ENCODE measurements around the gene HNRNPUL1.

Gene HNRNPUL1

DNA sequence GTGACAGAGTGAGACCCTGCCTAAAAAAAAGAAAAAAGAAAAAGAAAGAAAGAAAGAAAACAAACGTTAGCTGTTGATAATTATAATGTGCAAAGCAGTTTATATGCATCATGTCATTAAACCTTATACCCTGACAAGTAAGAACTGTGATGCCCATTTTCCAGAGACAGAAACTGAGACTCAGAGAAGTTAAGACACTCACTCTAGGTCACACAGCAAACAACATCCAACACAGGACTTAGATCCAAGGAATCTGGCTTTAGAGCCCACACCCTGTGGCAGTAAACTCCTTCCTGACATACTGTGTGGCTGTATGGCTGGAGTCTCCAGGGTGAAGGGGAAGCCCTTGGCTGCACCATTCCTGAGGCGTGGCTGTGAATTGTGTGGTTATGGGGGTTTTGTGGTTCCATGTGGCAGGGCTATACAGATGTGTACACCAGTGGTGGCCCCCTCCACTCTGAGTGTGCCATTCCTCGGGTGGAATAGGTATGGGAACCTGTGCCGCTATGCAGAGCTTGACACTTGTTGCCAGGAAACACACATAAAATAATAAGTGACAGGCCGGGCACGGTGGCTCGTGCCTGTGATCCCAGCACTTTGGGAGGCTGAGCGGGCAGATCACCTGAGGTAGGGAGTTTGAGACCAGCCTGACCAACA lies 29.5 kb upstream of the HNRNPUL1 start:
- DNase-seq (ENCODE audit: low read depth in 2 of 2), result no peak

GRCh38 chr19:41235480-41235879 lies 28.7 kb upstream of the HNRNPUL1 start:
- DNase-seq (ENCODE audit: low read depth in 2 of 2), result no peak

DNA sequence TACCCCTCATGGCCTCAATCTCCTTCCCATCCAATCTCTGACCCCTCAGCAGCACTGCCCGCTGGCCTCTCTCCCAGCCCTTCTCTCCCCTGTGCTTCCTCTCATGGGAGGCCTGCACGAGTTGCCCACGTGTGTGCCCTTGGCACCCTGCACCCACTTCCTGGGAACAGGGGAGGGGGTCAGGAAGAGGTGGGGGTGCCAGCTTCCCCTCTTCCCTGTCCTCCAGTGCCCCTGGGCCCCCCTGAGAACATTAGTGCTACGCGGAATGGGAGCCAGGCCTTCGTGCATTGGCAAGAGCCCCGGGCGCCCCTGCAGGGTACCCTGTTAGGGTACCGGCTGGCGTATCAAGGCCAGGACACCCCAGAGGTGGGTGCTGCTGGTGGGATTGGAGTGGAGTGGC lies 25.9 kb upstream of the HNRNPUL1 start:
- no peak for DNase-seq (ENCODE audit: low read depth in 2 of 2)

DNA sequence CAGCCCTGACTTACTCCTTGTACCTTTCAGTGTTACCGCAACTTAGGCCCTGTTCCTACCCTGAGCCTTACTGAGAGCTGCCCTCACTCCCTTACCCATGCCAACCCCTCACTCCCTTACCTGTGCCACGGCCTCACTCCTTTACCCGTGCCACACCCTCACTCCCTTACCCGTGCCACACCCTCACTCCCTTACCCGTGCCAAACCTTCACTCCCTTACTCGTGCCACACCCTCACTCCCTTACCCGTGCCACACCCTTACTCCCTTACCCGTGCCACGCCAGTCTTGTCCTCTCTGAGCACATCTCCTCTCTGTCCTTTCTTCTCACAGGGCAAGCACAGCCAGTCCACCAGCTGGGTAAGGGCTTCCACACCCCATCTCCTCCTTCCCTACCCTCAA lies 24.8 kb upstream of the HNRNPUL1 start:
- no peak for DNase-seq (ENCODE audit: low read depth in 2 of 2)

DNA sequence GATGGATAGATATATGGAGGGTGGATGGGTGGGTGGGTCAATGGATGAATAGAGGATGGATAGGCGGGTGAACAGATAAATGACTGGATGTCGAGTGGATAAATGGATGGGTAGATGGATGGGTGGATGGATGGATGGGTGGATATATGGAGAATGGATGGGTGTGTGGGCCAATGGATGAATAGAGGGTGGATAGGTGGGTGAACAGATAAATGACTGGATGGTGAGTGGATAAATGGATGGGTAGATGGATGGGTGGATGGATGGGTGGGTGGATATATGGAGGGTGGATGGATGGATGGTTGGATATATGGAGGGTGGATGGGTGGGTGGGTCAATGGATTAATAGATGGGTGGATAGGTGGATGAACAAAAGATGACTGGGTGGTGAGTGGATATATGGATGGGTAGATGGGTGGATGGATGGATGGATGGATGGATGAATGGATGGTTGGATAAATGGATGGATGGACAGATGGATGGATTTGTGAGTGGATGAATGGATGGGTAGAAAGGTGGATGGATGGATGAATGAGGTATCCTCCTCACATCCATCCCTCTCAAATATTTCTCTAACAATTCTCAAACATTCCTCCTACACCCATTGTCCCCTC lies 24.1 kb upstream of the HNRNPUL1 start:
- no peak for DNase-seq (ENCODE audit: low read depth in 2 of 2)

DNA sequence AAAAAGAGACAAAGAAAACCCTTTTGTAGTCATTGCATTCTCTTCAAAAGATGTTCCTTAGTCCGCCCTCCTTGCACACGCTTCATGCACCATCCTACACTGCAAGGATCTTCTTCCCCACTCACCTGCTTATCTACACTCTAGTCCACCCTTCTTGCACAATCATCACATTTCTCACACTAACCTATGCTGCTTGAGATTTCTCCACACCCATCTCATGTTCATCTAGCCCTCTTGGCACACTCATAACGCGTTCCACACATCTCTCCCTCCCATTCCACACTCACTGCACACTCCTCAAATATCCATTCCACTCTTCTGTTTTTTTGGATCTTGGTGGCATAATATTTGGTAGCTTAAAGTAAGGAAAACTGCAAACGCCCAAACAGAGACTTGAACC lies 22.3 kb upstream of the HNRNPUL1 start:
- DNase-seq (ENCODE audit: low read depth in 2 of 2), result no peak

GRCh38 chr19:41244117-41244516 lies 20.1 kb upstream of the HNRNPUL1 start:
- no peak for DNase-seq (ENCODE audit: low read depth in 2 of 2)

DNA sequence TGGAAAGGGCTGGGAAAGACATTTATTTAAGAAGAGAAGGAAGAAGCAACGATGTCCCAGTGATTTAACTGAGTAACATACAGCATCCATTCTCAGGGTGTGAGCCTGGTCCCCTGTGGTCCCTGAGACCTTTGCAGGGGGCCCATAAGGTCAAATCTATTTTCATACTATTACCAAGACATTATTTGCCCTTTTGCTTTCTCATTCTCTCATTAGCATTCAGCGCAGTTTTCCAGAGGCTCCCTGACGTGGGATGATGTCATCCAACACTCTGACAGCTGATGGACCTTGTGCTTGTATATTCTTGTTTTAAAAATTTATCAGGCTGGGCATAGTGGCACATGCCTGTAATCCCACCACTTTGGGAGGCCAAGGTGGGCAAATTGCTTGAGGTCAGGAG lies 18.3 kb upstream of the HNRNPUL1 start:
- DNase-seq (ENCODE audit: low read depth in 2 of 2), result no peak

- DNase-seq (ENCODE audit: low read depth in 2 of 2), result no peak
Observed at GRCh38 chr19:41248895-41249294, 15.3 kb upstream of the HNRNPUL1 start.

DNA sequence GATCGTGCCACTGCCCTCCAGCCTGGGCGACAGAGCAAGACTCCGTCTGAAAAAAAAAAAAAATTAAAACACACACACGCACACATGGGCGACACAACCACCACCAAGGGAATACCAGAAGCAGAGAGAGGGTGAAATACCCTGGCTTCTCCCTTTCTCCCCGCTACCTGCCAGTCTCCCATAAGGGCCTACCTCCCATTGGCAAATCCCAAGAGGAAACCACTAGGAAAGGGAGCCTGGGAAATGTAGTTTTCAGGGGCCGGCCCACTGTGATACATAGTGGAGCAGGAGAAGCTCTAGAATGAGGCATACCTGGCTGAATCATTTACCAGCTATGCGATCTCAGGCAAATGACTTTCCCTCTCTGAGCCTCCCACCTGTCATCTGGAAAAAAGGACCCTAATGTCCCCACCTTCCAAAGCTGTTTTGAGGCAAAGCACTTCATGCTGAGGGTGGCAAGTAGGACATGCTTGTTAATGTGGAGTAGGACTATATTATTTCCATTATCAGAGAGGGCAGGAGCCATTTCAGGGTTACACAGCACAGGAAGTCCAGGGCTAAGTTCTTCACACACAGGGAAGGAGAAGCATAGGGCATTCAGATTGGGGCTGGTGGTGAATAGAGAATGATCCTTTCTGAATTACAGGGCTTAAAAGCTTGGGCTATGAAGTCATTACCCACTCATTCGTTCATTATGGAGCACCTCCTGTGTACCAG lies 14.3 kb upstream of the HNRNPUL1 start:
- DNase-seq (ENCODE audit: low read depth in 2 of 2), result no peak

DNA sequence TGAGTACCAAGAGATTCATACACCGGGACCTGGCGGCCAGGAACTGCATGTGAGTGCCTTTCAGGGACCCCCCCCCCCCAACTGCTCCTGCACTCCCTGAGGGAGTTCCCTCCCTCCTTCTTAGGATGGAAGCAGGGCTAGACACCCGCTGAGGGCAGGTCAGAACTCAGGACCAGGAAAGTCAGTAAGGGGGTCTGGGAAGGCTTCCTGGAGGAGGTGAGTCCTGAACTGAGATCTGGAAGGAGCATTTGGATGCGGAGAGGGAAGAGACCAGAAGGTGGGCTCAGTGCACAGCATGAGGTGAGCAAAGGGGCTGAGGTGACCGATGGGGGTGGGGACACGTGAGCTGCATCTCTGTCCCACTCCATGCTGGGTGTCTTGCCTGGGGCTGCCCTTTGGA lies 10.5 kb upstream of the HNRNPUL1 start:
- no peak for DNase-seq (ENCODE audit: low read depth in 2 of 2)

GRCh38 chr19:41255171-41255570 lies 9.0 kb upstream of the HNRNPUL1 start:
- DNase-seq (ENCODE audit: low read depth in 2 of 2), result no peak

DNA sequence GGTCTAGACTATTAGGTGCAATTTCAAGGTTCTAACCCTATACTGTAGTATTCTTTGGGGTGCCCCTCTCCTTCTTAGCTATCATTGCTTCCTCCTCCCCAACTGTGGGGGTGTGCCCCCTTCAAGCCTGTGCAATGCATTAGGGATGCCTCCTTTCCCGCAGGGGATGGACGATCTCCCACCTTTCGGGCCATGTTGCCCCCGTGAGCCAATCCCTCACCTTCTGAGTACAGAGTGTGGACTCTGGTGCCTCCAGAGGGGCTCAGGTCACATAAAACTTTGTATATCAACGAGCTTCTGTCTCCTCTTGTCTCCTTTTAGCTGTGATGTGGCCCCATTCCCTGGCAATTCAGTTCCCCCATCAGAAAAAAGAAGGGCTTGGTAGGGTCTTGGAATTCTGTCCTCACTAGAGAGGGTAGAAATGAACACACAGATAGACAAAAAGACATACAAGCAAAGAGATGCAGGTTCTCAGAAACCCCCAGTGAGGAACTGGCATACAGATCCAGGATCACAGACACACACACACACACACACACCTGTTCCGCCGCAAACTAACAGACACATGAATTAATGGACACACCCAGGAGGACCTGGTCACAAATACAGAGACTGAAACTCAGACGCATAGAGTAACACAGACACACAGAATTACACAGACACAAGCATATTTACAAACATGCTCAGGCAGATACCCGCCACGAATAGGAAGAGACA lies 2.5 kb upstream of the HNRNPUL1 start:
- no peak for DNase-seq (ENCODE audit: low read depth in 2 of 2)

GRCh38 chr19:41263042-41263849 lies 926 bp upstream of the HNRNPUL1 start:
- no peak for DNase-seq (ENCODE audit: low read depth in 2 of 2)

GRCh38 chr19:41264581-41265394 lies 616 bp downstream of the HNRNPUL1 start:
- no peak for DNase-seq (ENCODE audit: low read depth in 2 of 2)

DNA sequence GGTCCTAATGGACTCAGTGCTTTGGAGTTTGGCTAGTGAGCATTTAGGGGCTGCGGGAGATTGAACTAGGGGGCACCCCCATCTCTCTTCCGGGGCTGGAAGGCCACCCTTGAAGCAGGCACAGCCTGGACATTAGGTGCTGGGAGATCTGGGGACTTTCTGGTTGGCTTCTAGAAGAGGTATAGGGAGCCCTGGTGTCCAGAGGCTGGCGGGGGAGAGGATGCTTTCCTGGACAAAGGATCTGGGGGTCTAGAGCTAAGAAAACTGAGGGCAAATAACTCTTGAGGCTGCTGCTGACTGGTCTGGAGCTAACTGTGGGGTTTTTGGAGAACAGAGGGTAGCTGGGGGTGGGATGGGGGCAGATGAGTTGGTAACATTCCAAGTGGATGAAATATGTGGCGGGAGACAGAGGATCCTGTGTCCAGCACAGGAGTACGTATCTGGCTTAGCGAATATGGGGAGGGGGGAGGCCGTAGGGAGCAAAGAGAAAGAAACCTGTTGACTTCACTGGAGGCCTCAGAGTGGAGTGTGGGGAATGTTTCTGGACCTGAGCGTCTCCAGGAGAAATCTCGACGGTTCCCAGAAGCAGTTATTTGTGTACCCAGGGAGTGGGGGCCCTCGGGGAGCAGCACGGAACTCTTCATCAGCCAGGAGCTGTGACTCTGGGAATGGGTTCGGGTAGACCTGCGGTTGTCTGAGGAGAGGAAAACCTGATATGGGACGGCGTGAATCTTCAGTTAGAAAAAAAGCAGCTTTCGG lies 1.4 kb downstream of the HNRNPUL1 start:
- DNase-seq (ENCODE audit: low read depth in 2 of 2), result no peak

DNA sequence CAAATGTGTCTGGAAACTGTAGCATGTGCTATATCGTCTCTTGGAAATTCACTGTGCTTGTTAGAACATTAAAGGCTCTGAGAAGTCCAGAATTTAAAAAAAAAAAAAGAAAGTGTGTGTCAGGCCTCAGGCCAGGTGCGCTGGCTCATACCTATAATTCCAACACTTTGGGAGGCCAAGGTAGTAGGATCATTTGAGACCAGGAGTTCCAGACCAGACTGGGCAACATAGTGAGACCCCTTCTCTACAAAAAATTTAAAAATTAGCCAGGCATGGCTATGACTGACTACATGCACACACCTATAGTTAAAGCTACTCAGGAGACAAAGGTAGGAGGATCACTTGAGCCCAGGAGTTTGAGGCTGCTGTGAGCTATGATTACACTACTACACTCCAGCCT lies 4.9 kb downstream of the HNRNPUL1 start:
- no peak for DNase-seq (ENCODE audit: low read depth in 2 of 2)

- no peak for DNase-seq (ENCODE audit: low read depth in 2 of 2)
Observed at GRCh38 chr19:41269571-41269970, 5.4 kb downstream of the HNRNPUL1 start.

DNA sequence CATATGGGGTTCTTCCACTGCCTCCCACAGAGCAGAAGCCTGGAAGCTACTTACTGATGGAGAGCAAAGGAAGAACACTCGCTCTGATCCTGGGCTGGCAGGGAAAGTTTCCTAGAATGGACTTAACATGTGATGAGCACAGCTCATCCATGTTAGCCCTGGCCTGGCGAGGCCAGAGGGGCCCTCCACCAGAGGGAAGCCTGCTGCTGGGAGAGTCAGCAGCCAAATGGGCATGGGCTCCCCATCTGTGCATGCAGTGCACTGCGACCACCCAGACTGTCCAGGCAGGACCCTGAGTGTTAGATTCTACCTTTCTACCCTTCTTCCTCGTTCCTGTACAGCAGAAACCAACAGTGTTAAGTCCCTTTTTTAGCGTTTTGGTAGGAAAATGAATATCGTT lies 8.9 kb downstream of the HNRNPUL1 start:
- DNase-seq (ENCODE audit: low read depth in 2 of 2), result no peak

DNA sequence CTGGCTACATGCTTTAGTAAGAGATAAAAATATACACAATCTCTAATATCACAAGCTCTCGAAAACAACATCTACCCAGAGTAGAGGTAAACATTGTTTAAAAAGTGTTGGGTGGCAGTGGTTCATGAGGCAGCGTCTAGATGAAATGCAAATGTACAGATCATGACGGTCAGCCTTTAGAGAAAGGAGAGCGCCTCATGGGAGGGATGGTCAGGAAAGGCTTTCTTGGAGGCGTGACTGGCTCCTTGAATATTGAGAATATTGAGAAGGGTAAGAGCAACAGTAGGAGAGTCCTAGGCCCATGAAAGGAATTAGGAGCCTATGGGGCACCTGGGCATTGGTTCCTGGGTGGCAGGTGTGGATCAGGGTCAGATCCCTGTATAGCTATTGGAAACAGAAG lies 10.6 kb downstream of the HNRNPUL1 start:
- no peak for DNase-seq (ENCODE audit: low read depth in 2 of 2)

All from fibroblast of skin of left biceps (primary cell).